Gastrocnemius medialis (tissue), 4 donors: Measurements from ENCODE around the gene CDH4. TPM values are rescaled to one million over a fixed set of nuclear protein-coding genes. Genes with fewer than 3 reads are reported as not detected.

Experiments
- ATAC-seq, 2 donors: fragments of 150-250 bp; one replicate each; pipeline ENCODE4 v1.9.1; 2016
- DNase-seq, 2 donors: peaks; one replicate each; pipeline ENCODE4 v3.0.0-alpha.2; 2019
- H3K27ac ChIP-seq, 4 donors: fragments of 200-600 bp; sonication (generic); 1 replicate in 1 of 4; 2 replicates in 3 of 4; pipeline ENCODE4 v1.5.1; 2016 to 2018; ENCODE audit warnings: mild to moderate bottlenecking in 2 of 4, moderate library complexity in 1 of 4
- H3K27me3 ChIP-seq, 3 donors: fragments of 200-600 bp; sonication (generic) in 2 of 3; 1 replicate in 1 of 3; 2 replicates in 2 of 3; pipeline versions ENCODE4 v1.5.1 to v1.6.0; 2016 to 2019; ENCODE audit warnings: mild to moderate bottlenecking in 1 of 3, moderate library complexity in 1 of 3
- H3K36me3 ChIP-seq, 2 donors: fragments of 200-600 bp; sonication (generic) in 1 of 2; one replicate each; pipeline ENCODE4 v1.5.1; 2017 to 2018
- H3K4me1 ChIP-seq, 2 donors: fragments of 200-600 bp; sonication (generic) in 1 of 2; one replicate each; pipeline ENCODE4 v1.5.1; 2016 to 2017; ENCODE audit warnings: mild to moderate bottlenecking in 2 of 2
- H3K4me3 ChIP-seq, 4 donors: fragments of 200-600 bp; sonication (generic) in 3 of 4; 1 replicate in 1 of 4; 2 replicates in 3 of 4; pipeline ENCODE4 v1.5.1; 2016 to 2019; ENCODE audit warnings: mild to moderate bottlenecking in 2 of 4
- H3K9me3 ChIP-seq, 3 donors: fragments of 200-600 bp; sonication (generic) in 2 of 3; 1 replicate in 1 of 3; 2 replicates in 2 of 3; pipeline ENCODE4 v1.5.1; 2016 to 2019
- POLR2A ChIP-seq, 2 donors: fragments of 450-650 bp; IDR thresholded peaks; one replicate each; pipeline ENCODE4 v1.6.1; 2017; ENCODE audit warnings: antibody characterized with exemption in 2 of 2, mild to moderate bottlenecking in 2 of 2, moderate library complexity in 2 of 2
- in situ Hi-C, 4 donors: fragments of 200-750 bp; cut with MboI; loops; one replicate each; pipeline versions ENCODE4 v1.15.0 to v1.8.0; 2017; ENCODE audit warnings: low sequenced_read_pairs in 4 of 4
- intact Hi-C: fragments of 100-400 bp; cut with DNase I; formaldehyde crosslinking; loops from one replicate; pipeline ENCODE4 v1.15.1; 2023; ENCODE audit warnings: low total_unique reads
- total RNA-seq, 4 donors: library from RNA; depleted of rRNA; stranded (reverse); fragments of >200 nt; gene quantifications; one replicate each; pipeline versions ENCODE4 v1.1.0 to v1.2.3, GENCODE V29; 2016
- TF ChIP-seq, protein P1 (sequence below), 5 experiments: fragments of 450-650 bp in 3 of 5; fragments of 200-600 bp in 2 of 5; sonication (generic) in 2 of 5; IDR thresholded peaks in 4 of 5; conservative IDR thresholded peaks in 1 of 5; 1 replicate in 4 of 5; 2 replicates in 1 of 5; pipeline ENCODE4 v1.5.1; 2016 to 2019; ENCODE audit warnings: antibody characterized with exemption in 5 of 5, mild to moderate bottlenecking in 3 of 5, moderate library complexity in 3 of 5

Gene CDH4
- total RNA-seq, 4 donors from 2014 or later, result 0.38 to 1.2 (median 0.86) TPM

DNA sequence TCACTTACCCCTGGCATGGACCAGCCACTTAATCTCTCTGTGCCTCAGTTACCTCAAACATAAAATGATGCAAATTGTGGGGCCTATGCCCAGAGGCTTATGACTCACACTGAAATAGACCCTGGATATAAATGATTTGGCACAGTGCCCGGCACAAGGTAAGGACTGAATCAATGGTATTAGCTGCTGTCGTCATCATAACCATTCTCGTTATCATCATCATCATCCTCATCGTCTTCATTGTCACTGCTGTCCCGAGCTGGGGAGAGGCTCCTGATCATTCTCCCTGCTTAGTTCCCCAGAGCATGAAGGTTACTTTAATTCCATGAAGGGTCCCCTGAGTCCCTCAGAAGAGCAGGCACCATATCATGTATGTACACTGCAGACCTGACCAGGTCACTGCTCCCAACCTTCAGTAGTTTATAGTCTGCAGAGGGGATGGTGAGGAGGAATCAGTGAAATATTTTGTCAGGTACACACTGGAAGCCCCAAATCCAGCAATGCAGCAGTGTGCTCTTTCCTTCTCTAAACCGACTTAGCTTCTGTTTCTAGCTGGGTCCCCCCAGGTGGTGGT is 664.3 kb downstream of the CDH4 start:
- DNase-seq (no peak), ATAC-seq (no peak)
- H3K27me3 ChIP-seq, result no peaks in the 10 kb centered on the region
- H3K36me3 ChIP-seq, result no peaks in the 10 kb centered on the region
- intact Hi-C loops (no loop called here), in situ Hi-C loops (no loop called here)
- no peaks in the 10 kb centered on the region for H3K4me1 ChIP-seq
- TF ChIP-seq, protein P1, sequence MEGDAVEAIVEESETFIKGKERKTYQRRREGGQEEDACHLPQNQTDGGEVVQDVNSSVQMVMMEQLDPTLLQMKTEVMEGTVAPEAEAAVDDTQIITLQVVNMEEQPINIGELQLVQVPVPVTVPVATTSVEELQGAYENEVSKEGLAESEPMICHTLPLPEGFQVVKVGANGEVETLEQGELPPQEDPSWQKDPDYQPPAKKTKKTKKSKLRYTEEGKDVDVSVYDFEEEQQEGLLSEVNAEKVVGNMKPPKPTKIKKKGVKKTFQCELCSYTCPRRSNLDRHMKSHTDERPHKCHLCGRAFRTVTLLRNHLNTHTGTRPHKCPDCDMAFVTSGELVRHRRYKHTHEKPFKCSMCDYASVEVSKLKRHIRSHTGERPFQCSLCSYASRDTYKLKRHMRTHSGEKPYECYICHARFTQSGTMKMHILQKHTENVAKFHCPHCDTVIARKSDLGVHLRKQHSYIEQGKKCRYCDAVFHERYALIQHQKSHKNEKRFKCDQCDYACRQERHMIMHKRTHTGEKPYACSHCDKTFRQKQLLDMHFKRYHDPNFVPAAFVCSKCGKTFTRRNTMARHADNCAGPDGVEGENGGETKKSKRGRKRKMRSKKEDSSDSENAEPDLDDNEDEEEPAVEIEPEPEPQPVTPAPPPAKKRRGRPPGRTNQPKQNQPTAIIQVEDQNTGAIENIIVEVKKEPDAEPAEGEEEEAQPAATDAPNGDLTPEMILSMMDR (IDR thresholded peaks at IDR 0.05 in 4 of 5, conservative IDR thresholded peaks at IDR 0.05 in 1 of 5), result no peak
- no peak for TF ChIP-seq POLR2A (IDR thresholded peaks at IDR 0.05)
- no peak overlapping the region for H3K27ac ChIP-seq
- no peaks in the 10 kb centered on the region for H3K9me3 ChIP-seq
- no peak overlapping the region for H3K4me3 ChIP-seq

DNA sequence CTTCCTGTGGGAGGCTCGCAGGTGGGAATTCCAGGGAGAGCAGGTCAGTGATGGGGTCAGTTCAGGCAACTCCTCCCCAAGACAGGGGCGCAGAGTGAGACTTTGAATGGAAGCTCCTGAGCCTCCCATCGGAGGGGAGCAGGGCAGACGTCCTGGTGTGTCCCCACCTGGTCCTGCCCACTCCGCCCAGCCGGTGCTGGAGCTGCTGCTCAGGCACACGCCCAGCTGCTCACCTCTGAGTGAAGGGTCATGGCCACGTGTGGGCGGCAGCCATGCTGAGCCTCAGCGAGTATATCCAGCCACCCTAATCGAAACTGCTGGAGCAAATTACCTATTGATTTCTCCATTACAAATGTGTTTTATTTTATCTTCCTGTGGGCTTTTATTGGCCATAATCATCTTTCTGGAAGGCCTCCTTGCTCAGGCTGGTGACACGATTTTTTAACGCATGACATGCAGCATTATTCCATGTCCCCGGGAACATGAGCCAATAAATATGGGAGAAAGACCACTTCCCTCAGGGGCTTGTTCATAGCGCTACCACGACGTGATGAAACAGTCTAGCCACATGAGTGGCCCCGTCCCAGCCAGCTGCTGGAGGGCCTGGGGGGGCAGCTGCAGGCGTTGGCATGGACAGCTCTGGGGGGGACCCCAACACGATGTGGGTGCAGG is 665.5 kb downstream of the CDH4 start:
- ATAC-seq, result no peak

DNA sequence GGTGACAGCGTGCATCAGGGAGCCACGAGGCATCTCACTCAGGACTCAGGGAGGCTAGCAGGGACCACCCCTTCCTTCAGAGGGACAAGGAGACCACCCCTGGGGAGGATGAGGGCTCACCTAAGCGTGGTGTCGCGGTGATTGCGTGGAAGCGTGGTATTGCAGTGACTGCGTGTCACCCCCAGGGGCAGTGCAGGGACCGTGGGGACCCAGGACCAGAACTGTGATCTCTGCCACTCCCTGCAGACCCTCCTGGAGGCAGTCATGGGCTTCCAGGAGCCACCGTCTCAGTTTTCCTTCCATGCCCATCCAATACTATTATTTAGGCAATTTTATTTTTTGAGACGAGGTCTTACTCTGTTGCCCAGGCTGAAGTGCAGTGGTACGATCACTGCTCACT is 666.5 kb downstream of the CDH4 start:
- H3K4me1 ChIP-seq, result no peaks in the 10 kb centered on the region
- H3K27me3 ChIP-seq, result no peaks in the 10 kb centered on the region
- in situ Hi-C loops (no loop called here), intact Hi-C loops (no loop called here)
- H3K9me3 ChIP-seq, result no peaks in the 10 kb centered on the region
- no peak for TF ChIP-seq POLR2A (IDR thresholded peaks at IDR 0.05)
- TF ChIP-seq, protein P1 (IDR thresholded peaks at IDR 0.05 in 4 of 5, conservative IDR thresholded peaks at IDR 0.05 in 1 of 5), result no peak
- no peak overlapping the region for H3K27ac ChIP-seq
- no peak for DNase-seq
- H3K4me3 ChIP-seq, result no peak overlapping the region
- no peaks in the 10 kb centered on the region for H3K36me3 ChIP-seq
- ATAC-seq, result no peak

More for the DNA sequence above, 665.5 kb downstream of the CDH4 start:
- intact Hi-C loops (no loop called here), in situ Hi-C loops (no loop called here)
- H3K27ac ChIP-seq, result no peak overlapping the region
- H3K36me3 ChIP-seq, result no peaks in the 10 kb centered on the region
- H3K4me1 ChIP-seq, result no peaks in the 10 kb centered on the region
- DNase-seq, result no peak
- H3K4me3 ChIP-seq, result no peak overlapping the region
- TF ChIP-seq, protein P1 (IDR thresholded peaks at IDR 0.05 in 4 of 5, conservative IDR thresholded peaks at IDR 0.05 in 1 of 5), result no peak
- no peak for TF ChIP-seq POLR2A (IDR thresholded peaks at IDR 0.05)
- no peaks in the 10 kb centered on the region for H3K9me3 ChIP-seq
- H3K27me3 ChIP-seq, result no peaks in the 10 kb centered on the region

DNA sequence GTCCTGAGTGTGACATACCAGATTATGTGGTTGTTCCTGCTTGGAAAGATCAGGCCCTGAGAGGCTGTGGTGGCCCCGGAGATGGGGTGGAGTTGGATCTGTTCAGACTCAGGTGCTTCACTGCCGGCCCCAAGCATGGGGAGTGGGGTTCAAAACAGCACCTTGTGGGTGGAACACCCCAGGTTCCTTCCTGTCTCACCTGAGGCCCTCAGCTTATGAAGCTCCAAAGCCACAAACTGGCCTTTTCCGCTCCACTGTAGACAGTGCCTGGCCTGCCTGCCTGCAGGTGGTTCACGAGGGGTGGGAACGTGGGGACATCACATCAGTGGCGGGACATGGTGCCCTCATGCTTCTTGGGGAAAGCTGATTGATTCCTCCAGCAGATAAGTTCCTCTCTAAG is 667.2 kb downstream of the CDH4 start:
- no peak for DNase-seq
- no peak overlapping the region for H3K4me3 ChIP-seq
- H3K27me3 ChIP-seq, result no peaks in the 10 kb centered on the region
- no peaks in the 10 kb centered on the region for H3K4me1 ChIP-seq
- TF ChIP-seq, protein P1 (IDR thresholded peaks at IDR 0.05 in 4 of 5, conservative IDR thresholded peaks at IDR 0.05 in 1 of 5), result no peak
- TF ChIP-seq POLR2A (IDR thresholded peaks at IDR 0.05), result no peak
- no peaks in the 10 kb centered on the region for H3K9me3 ChIP-seq
- H3K27ac ChIP-seq, result no peak overlapping the region
- ATAC-seq, result no peak
- in situ Hi-C loops (no loop called here), intact Hi-C loops (no loop called here)
- no peaks in the 10 kb centered on the region for H3K36me3 ChIP-seq
